Fibroblast of mammary gland (primary cell): ENCODE data around the gene MEGF10.

Experiments
- DNase-seq: peaks from one replicate; pipeline ENCODE4 v3.0.0-alpha.2; 2010; ENCODE audit warnings: low read depth
- H3K4me3 ChIP-seq: 2 replicates; pipeline ENCODE4 v1.5.1; 2011; ENCODE audit warnings: low read depth, mild to moderate bottlenecking, low read length, moderate library complexity; ENCODE audit not compliant: control insufficient read depth
- TF ChIP-seq, protein P1 (sequence below): conservative IDR thresholded peaks from 2 replicates; pipeline ENCODE4 v1.5.1; 2011; ENCODE audit warnings: low read depth, low read length, inconsistent platforms; ENCODE audit not compliant: control insufficient read depth, insufficient read depth

The MEGF10 gene

GRCh38 chr5:127419683-127420257 lies 129.2 kb downstream of the MEGF10 start:
- TF ChIP-seq, protein P1, sequence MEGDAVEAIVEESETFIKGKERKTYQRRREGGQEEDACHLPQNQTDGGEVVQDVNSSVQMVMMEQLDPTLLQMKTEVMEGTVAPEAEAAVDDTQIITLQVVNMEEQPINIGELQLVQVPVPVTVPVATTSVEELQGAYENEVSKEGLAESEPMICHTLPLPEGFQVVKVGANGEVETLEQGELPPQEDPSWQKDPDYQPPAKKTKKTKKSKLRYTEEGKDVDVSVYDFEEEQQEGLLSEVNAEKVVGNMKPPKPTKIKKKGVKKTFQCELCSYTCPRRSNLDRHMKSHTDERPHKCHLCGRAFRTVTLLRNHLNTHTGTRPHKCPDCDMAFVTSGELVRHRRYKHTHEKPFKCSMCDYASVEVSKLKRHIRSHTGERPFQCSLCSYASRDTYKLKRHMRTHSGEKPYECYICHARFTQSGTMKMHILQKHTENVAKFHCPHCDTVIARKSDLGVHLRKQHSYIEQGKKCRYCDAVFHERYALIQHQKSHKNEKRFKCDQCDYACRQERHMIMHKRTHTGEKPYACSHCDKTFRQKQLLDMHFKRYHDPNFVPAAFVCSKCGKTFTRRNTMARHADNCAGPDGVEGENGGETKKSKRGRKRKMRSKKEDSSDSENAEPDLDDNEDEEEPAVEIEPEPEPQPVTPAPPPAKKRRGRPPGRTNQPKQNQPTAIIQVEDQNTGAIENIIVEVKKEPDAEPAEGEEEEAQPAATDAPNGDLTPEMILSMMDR: no peak
- no peak overlapping the region for H3K4me3 ChIP-seq
- DNase-seq: no peak

- TF ChIP-seq, protein P1: no peak
- DNase-seq: no peak
- no peak overlapping the region for H3K4me3 ChIP-seq
Measured at GRCh38 chr5:127420758-127421157, 130.2 kb downstream of the MEGF10 start.

DNA sequence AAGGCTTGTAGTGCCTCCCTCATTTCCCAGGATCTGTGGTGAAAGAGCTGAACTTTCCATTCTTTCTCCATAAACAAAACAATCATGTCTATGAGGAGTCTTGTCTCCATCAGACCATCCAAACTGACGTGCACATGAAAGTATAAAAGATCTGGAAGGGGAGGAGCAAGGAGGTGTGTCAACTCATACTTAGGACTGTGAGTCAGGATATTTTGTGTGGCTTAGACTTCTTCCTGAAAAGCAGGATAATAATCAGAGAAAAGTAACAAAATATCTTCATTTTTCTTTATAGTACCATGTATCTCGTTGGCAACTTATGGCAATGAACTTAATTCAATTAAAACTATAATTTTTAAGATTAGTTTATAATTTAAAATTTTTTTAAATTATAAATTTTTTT lies 130.9 kb downstream of the MEGF10 start:
- TF ChIP-seq, protein P1: no peak
- H3K4me3 ChIP-seq: no peak overlapping the region
- no peak for DNase-seq

GRCh38 chr5:127423173-127423798 lies 132.7 kb downstream of the MEGF10 start:
- DNase-seq: no peak
- TF ChIP-seq, protein P1: no peak
- H3K4me3 ChIP-seq: no peak overlapping the region

GRCh38 chr5:127425037-127425436 lies 134.4 kb downstream of the MEGF10 start:
- DNase-seq: no peak
- TF ChIP-seq, protein P1: no peak
- no peak overlapping the region for H3K4me3 ChIP-seq

- DNase-seq: no peak
- TF ChIP-seq, protein P1: no peak
- no peak overlapping the region for H3K4me3 ChIP-seq
Measured at GRCh38 chr5:127425868-127426267, 135.3 kb downstream of the MEGF10 start.
